Uterus (tissue), 4 donors: ENCODE data around the gene LRRC25. TPM values are rescaled to one million over a fixed set of nuclear protein-coding genes. Genes with fewer than 3 reads are reported as not detected.
A peak's percentile ranks its signal among the peaks of the same experiment; 100 is the strongest.

ENCODE experiments used
- DNase-seq, 2 donors: peaks; one replicate each; pipeline ENCODE4 v3.0.0-alpha.2; 2019 to 2020
- H3K27ac ChIP-seq, 2 donors: fragments of 200-600 bp; sonication (generic); 1 replicate in 1 of 2; 2 replicates in 1 of 2; pipeline ENCODE4 v1.5.1; 2016 to 2018
- H3K27me3 ChIP-seq, 2 donors: fragments of 200-600 bp; sonication (generic); one replicate each; pipeline ENCODE4 v1.5.1; 2018 to 2019; ENCODE audit warnings: control low read depth in 1 of 2
- H3K36me3 ChIP-seq, 2 donors: fragments of 200-600 bp; sonication (generic); one replicate each; pipeline ENCODE4 v1.5.1; 2019; ENCODE audit warnings: control low read depth in 1 of 2
- H3K4me1 ChIP-seq, 2 donors: fragments of 200-600 bp; sonication (generic); one replicate each; pipeline ENCODE4 v1.5.1; 2018 to 2019; ENCODE audit warnings: control low read depth in 1 of 2
- H3K4me3 ChIP-seq, 2 donors: fragments of 200-600 bp; sonication (generic); 1 replicate in 1 of 2; 2 replicates in 1 of 2; pipeline ENCODE4 v1.5.1; 2018 to 2019; ENCODE audit warnings: mild to moderate bottlenecking in 1 of 2
- H3K9me3 ChIP-seq, 2 donors: fragments of 200-600 bp; sonication (generic); one replicate each; pipeline ENCODE4 v1.5.1; 2019; ENCODE audit warnings: control low read depth in 1 of 2
- POLR2A ChIP-seq, 2 donors: fragments of 450-650 bp; IDR thresholded peaks; one replicate each; pipeline ENCODE4 v1.6.1; 2016; ENCODE audit warnings: antibody characterized with exemption in 2 of 2, mild to moderate bottlenecking in 1 of 2, moderate library complexity in 1 of 2
- intact Hi-C: fragments of 100-400 bp; cut with DNase I; formaldehyde crosslinking; loops from one replicate; pipeline ENCODE4 v1.15.1; 2023; ENCODE audit warnings: low total_unique reads
- total RNA-seq, 4 donors: library from RNA; depleted of rRNA in 3 of 4; stranded (reverse); fragments of >200 nt in 3 of 4; gene quantifications; one replicate each; pipeline versions ENCODE4 v1.1.0 to v1.2.4, GENCODE V29; 2014 to 2023
- TF ChIP-seq, protein P1 (sequence below), 4 experiments: fragments of 200-600 bp in 2 of 4; fragments of 450-650 bp in 2 of 4; sonication (generic) in 2 of 4; IDR thresholded peaks; one replicate each; pipeline ENCODE4 v1.5.1; 2016 to 2019; ENCODE audit warnings: antibody characterized with exemption in 4 of 4, mild to moderate bottlenecking in 2 of 4, moderate library complexity in 1 of 4
- donor health status: DM: yes; HTN: yes; CAD: no.

Gene LRRC25
- total RNA-seq, 4 donors from 2014 or later = 0.51 to 2.3 (median 1.9) TPM; not detected in 1

GRCh38 chr19:18428173-18428786 is 30.9 kb upstream of the LRRC25 start:
- no peak overlapping the region for H3K4me3 ChIP-seq
- no peaks in the 10 kb centered on the region for H3K9me3 ChIP-seq
- no peak for DNase-seq
- no peak for TF ChIP-seq POLR2A (IDR thresholded peaks at IDR 0.05)
- TF ChIP-seq, protein P1, sequence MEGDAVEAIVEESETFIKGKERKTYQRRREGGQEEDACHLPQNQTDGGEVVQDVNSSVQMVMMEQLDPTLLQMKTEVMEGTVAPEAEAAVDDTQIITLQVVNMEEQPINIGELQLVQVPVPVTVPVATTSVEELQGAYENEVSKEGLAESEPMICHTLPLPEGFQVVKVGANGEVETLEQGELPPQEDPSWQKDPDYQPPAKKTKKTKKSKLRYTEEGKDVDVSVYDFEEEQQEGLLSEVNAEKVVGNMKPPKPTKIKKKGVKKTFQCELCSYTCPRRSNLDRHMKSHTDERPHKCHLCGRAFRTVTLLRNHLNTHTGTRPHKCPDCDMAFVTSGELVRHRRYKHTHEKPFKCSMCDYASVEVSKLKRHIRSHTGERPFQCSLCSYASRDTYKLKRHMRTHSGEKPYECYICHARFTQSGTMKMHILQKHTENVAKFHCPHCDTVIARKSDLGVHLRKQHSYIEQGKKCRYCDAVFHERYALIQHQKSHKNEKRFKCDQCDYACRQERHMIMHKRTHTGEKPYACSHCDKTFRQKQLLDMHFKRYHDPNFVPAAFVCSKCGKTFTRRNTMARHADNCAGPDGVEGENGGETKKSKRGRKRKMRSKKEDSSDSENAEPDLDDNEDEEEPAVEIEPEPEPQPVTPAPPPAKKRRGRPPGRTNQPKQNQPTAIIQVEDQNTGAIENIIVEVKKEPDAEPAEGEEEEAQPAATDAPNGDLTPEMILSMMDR (IDR thresholded peaks at IDR 0.05) = no peak
- H3K27me3 ChIP-seq = no peaks in the 10 kb centered on the region
- peaks cover 0 to 26% of the 10 kb centered on the region in 2 donors for H3K4me1 ChIP-seq
- no peaks in the 10 kb centered on the region for H3K36me3 ChIP-seq
- intact Hi-C loops = no loop called here
- peak overlapping the region; percentile 78 to 85 for H3K27ac ChIP-seq

DNA sequence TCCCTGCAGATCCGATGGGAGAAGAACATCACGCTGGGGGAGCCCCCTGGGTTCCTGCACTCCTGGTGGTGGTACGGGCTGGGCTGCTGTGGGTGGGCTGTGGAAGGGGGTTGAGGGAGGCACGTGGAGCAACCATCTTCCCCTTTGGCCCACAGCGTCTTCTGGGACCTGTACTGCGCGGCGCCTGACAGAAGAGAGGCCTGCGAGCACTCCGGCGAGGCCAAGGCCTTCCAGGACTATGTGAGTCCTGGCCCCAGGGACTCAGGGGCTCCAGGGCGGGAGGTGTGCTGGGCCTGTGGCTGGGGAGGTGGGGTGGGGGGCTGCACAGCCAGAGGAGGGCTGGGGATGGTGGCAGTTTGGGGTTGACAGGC is 30.3 kb upstream of the LRRC25 start:
- TF ChIP-seq POLR2A (IDR thresholded peaks at IDR 0.05) = no peak
- TF ChIP-seq, protein P1 (IDR thresholded peaks at IDR 0.05) = no peak
- peak overlapping the region in 1 of 2 donors; percentile 80 for H3K27ac ChIP-seq
- DNase-seq = no peak
- H3K36me3 ChIP-seq = no peaks in the 10 kb centered on the region
- no peaks in the 10 kb centered on the region for H3K27me3 ChIP-seq
- H3K4me1 ChIP-seq = peaks cover 0 to 26% of the 10 kb centered on the region in 2 donors
- no peak overlapping the region for H3K4me3 ChIP-seq
- no peaks in the 10 kb centered on the region for H3K9me3 ChIP-seq
- intact Hi-C loops = no loop called here

DNA sequence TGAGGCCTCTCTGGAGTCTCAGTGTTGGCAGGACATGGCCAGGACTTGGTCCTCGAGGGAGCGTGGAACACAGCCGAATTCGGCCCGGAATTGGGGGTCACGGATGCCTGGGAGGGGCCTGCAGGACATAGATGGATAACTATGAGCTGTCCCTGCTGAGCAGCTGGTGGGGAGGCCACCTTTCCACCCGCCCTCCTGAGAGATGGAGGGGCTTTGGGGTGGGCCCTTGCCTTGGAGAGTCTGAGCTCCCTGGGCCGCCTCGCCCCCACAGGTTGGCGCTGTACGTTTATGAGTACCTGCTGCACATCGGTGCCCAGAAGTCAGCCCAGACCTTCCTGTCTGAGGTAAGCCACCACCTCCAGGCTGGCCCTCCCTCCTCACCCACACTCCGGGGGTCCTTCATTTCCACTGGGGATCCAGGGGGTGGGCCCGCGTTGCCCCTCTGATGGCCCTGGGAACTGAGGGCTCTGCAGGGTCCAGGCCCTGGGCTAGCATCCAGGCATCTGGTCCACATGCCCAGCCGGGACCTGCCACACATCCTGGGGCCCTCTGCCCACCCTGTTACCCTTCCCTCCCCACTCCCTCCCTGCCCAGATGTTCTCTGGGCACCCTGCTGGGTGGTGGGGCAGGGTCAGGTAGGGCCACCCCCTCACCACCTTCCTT is 29.8 kb upstream of the LRRC25 start:
- H3K27ac ChIP-seq = peak overlapping the region; percentile 80 to 86
- TF ChIP-seq POLR2A (IDR thresholded peaks at IDR 0.05) = no peak

GRCh38 chr19:18426416-18426767 is 29.0 kb upstream of the LRRC25 start:
- DNase-seq = no peak
- no peaks in the 10 kb centered on the region for H3K9me3 ChIP-seq
- H3K4me1 ChIP-seq = peaks cover 0 to 26% of the 10 kb centered on the region in 2 donors
- H3K4me3 ChIP-seq = no peak overlapping the region
- peak overlapping the region; percentile 80 to 86 for H3K27ac ChIP-seq
- no peaks in the 10 kb centered on the region for H3K27me3 ChIP-seq
- TF ChIP-seq POLR2A (IDR thresholded peaks at IDR 0.05) = no peak
- intact Hi-C loops = no loop called here
- H3K36me3 ChIP-seq = no peaks in the 10 kb centered on the region

More for the DNA sequence above, 29.8 kb upstream of the LRRC25 start:
- Histone ChIP-seq H3K36me3 (no peaks in the 10 kb centered on the region), H3K9me3 (no peaks in the 10 kb centered on the region), H3K4me3 (no peak overlapping the region), H3K27me3 (no peaks in the 10 kb centered on the region), H3K4me1 (peaks cover 0 to 24% of the 10 kb centered on the region in 2 donors)
- no peak for DNase-seq
- intact Hi-C loops = no loop called here

GRCh38 chr19:18425515-18426415 is 28.3 kb upstream of the LRRC25 start:
- intact Hi-C loops = no loop called here
- Histone ChIP-seq H3K27ac (peak overlapping the region; percentile 80 to 86), H3K27me3 (no peaks in the 10 kb centered on the region), H3K4me3 (no peak overlapping the region), H3K4me1 (peaks cover 0 to 32% of the 10 kb centered on the region in 2 donors), H3K9me3 (no peaks in the 10 kb centered on the region), H3K36me3 (no peaks in the 10 kb centered on the region)
- TF ChIP-seq POLR2A (IDR thresholded peaks at IDR 0.05) = no peak
- TF ChIP-seq, protein P1 (IDR thresholded peaks at IDR 0.05) = peak in 2 of 4 experiments; percentile 28 to 29
- peak; percentile 76 to 82 for DNase-seq
